HEK293 (cell line): Measurements from ENCODE around the gene PCYOX1L.
A peak's percentile ranks its signal among the peaks of the same experiment; 100 is the strongest.

Experiments
- CTCF ChIP-seq: fragments of 450-650 bp; formaldehyde crosslinking; IDR thresholded peaks from 2 replicates; pipeline ENCODE4 v1.5.1; 2016; ENCODE audit warnings: missing biosample characterization, missing genetic modification characterization
- GLI2 ChIP-seq: fragments of 450-650 bp; formaldehyde crosslinking; IDR thresholded peaks from 2 replicates; pipeline ENCODE4; 2017; ENCODE audit warnings: missing biosample characterization, missing genetic modification characterization, low read depth, borderline replicate concordance
- ZIC2 ChIP-seq: fragments of 450-650 bp; formaldehyde crosslinking; IDR thresholded peaks from 2 replicates; pipeline ENCODE4 v1.5.1; 2016; ENCODE audit warnings: missing biosample characterization, missing genetic modification characterization
- ZNF239 ChIP-seq: fragments of 450-650 bp; formaldehyde crosslinking; IDR thresholded peaks from 2 replicates; pipeline ENCODE4 v1.5.1; 2016; ENCODE audit warnings: missing biosample characterization, missing genetic modification characterization
- ZNF510 ChIP-seq: fragments of 450-650 bp; formaldehyde crosslinking; IDR thresholded peaks from 2 replicates; pipeline ENCODE4 v1.5.1; 2018; ENCODE audit warnings: mild to moderate bottlenecking, missing genetic modification characterization, missing biosample characterization; ENCODE audit not compliant: insufficient replicate concordance
- ZNF843 ChIP-seq: fragments of 450-650 bp; formaldehyde crosslinking; IDR thresholded peaks from 2 replicates; pipeline ENCODE4 v1.5.1; 2016; ENCODE audit warnings: missing biosample characterization, missing genetic modification characterization
- TF ChIP-seq, protein P1 (sequence below): fragments of 450-650 bp; formaldehyde crosslinking; optimal IDR thresholded peaks from 2 replicates; pipeline ENCODE3; 2016; ENCODE audit warnings: missing biosample characterization, mild to moderate bottlenecking, missing genetic modification characterization

DNA sequence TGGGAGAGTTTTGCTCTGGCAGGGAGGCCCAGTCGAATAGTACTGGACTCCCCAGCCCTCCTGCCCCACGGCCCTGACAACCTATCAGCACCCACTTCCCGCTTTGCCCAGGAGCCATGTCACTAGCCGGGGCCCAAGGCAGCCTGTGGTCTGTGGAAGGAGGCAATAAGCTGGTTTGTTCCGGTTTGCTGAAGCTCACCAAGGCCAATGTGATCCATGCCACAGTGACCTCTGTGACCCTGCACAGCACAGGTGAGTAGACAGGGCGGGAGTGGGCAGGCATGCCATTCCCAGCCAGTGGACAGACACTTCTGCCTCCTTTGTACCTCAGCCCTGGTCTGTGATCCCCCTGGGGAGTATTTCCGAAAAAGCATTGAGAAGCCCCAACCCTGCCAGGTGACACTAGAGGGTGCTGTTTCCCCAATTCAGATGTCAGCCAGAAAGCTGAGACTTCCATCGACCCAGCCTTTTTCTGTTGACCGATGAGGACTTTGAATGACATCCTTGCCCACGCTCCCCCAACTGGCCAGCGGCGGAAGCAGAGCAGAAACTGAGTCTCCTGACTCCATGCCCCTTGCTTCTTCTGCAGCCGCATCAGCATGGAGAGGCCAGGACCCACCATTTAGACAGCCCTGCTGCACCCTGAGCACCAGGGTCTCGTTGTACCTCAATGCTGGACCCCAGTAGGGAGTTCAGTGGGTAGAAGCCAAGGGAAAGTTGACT is 9.6 kb downstream of the PCYOX1L start:
- TF ChIP-seq CTCF (peak; percentile 86), ZNF510 (tag by site-specific recombination) (no peak), GLI2 (tag by site-specific recombination) (no peak), ZIC2 (tag by site-specific recombination) (no peak), ZNF239 (tag by site-specific recombination) (no peak), ZNF843 (tag by site-specific recombination) (no peak)
- TF ChIP-seq, protein P1, sequence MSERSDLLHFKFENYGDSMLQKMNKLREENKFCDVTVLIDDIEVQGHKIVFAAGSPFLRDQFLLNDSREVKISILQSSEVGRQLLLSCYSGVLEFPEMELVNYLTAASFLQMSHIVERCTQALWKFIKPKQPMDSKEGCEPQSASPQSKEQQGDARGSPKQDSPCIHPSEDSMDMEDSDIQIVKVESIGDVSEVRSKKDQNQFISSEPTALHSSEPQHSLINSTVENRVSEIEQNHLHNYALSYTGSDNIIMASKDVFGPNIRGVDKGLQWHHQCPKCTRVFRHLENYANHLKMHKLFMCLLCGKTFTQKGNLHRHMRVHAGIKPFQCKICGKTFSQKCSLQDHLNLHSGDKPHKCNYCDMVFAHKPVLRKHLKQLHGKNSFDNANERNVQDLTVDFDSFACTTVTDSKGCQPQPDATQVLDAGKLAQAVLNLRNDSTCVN (tag by site-specific recombination) = no peak
